ENCODE measurements around the gene HCN1. TPM values are rescaled to one million over a fixed set of nuclear protein-coding genes. Genes with fewer than 3 reads are reported as not detected.

Gene HCN1
- total and polyA plus RNA-seq, 2 of the 4 experiments (the other 2 are of a cell fraction), result not detected

DNA sequence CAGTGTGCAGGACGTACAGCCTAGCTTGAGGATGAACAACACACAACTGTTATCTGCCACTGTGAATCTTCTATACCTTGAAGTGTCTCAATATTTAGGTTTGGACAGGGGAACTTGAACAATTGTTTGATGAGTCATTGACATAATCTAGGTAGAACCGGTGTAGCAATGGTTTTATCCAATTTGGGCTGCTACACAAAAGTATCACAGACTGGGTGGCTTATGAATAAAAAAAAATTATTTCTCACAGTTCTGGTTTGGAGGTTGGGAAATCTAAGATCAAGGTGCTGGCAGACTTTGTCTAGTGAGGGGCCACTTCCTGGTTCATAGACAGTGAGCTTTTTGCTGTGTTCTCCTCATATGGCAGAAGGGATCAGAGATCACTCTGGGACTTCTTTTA is 359.7 kb downstream of the HCN1 start:
- no peak overlapping the region for H2BK5ac ChIP-seq (ENCODE audit: low read depth, low read length, poor library complexity, severe bottlenecking)

More for the DNA sequence above, 359.7 kb downstream of the HCN1 start:
- no peaks in the 10 kb centered on the region for H3K36me3 ChIP-seq (ENCODE audit: control insufficient read depth, insufficient read depth, low read length)
- H2BK15ac ChIP-seq (ENCODE audit: low read depth, low read length), result no peak overlapping the region
- H4K91ac ChIP-seq (ENCODE audit: insufficient read depth, low read depth, low read length), result no peak overlapping the region
- H3K14ac ChIP-seq (replicated peaks; ENCODE audit: low read depth, low read length), result no peak overlapping the region
- WGBS, 2 experiments (ENCODE audit: extremely low coverage in 2 of 2, insufficient read length in 1 of 2), result no CpG with 5 or more reads among the region's 2 CpGs
- no peak overlapping the region for H3K18ac ChIP-seq (ENCODE audit: low read depth, low read length)
- no peak overlapping the region for H2AK9ac ChIP-seq (replicated peaks; ENCODE audit: low read depth, low read length, poor library complexity)
- no peak overlapping the region for H3K4me2 ChIP-seq (ENCODE audit: low read depth, low read length)
- ATAC-seq (ENCODE audit: low read depth), result no peak
- H3K27me3 ChIP-seq (ENCODE audit: control insufficient read depth, insufficient read depth, low read length), result no peaks in the 10 kb centered on the region
- no peak for DNase-seq
- no peak overlapping the region for H3K23ac ChIP-seq (ENCODE audit: low read depth, low read length)
- intact Hi-C loops (cut with micrococcal nuclease) (no loop called here), dilution Hi-C loops (cut with HindIII; ENCODE audit: low sequenced_read_pairs, unreplicated experiment) (no loop called here), in situ Hi-C loops (cut with MboI; ENCODE audit: low sequenced_read_pairs) (no loop called here)
- TF ChIP-seq CEBPB (IDR thresholded peaks at IDR 0.05; ENCODE audit: low read depth, low read length) (no peak), MXI1 (IDR thresholded peaks at IDR 0.05; ENCODE audit: borderline replicate concordance, low read depth, low read length) (no peak), SMC3 (IDR thresholded peaks at IDR 0.05; ENCODE audit: low read depth, low read length) (no peak), MAZ (IDR thresholded peaks at IDR 0.05; ENCODE audit: borderline replicate concordance, low read depth, low read length) (no peak), USF2 (IDR thresholded peaks at IDR 0.05; ENCODE audit: low read depth, low read length) (no peak), POLR2A (IDR thresholded peaks at IDR 0.05; ENCODE audit: low read depth, low read length) (no peak), RCOR1 (IDR thresholded peaks at IDR 0.05; ENCODE audit: insufficient replicate concordance, low read length) (no peak), MAFK (IDR thresholded peaks at IDR 0.05; ENCODE audit: low read depth, low read length) (no peak), RFX5 (IDR thresholded peaks at IDR 0.05; ENCODE audit: low read depth, low read length) (no peak), FOS (IDR thresholded peaks at IDR 0.05; ENCODE audit: low read depth, low read length) (no peak), RAD21 (IDR thresholded peaks at IDR 0.05; ENCODE audit: low read length) (no peak), NFE2L2 (IDR thresholded peaks at IDR 0.05; ENCODE audit: low read depth, low read length) (no peak)
- TF ChIP-seq, protein P1, sequence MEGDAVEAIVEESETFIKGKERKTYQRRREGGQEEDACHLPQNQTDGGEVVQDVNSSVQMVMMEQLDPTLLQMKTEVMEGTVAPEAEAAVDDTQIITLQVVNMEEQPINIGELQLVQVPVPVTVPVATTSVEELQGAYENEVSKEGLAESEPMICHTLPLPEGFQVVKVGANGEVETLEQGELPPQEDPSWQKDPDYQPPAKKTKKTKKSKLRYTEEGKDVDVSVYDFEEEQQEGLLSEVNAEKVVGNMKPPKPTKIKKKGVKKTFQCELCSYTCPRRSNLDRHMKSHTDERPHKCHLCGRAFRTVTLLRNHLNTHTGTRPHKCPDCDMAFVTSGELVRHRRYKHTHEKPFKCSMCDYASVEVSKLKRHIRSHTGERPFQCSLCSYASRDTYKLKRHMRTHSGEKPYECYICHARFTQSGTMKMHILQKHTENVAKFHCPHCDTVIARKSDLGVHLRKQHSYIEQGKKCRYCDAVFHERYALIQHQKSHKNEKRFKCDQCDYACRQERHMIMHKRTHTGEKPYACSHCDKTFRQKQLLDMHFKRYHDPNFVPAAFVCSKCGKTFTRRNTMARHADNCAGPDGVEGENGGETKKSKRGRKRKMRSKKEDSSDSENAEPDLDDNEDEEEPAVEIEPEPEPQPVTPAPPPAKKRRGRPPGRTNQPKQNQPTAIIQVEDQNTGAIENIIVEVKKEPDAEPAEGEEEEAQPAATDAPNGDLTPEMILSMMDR (conservative IDR thresholded peaks at IDR 0.05; ENCODE audit: low read depth, low read length), result no peak
- no peaks in the 10 kb centered on the region for H3K4me1 ChIP-seq (ENCODE audit: control insufficient read depth, insufficient read depth, low read length)
- no peaks in the 10 kb centered on the region for H3K79me1 ChIP-seq (ENCODE audit: low read depth in 1 of 2, low read length in 2 of 2)
- H2BK120ac ChIP-seq (ENCODE audit: low read depth, low read length), result no peak overlapping the region
- H3K9me3 ChIP-seq (ENCODE audit: control insufficient read depth, insufficient read depth, low read length), result 0 out of 2 replicates have a peak, but pooled peaks cover 2% of the 10 kb centered on the region
- no peak overlapping the region for H2AFZ ChIP-seq (replicated peaks; ENCODE audit: low read length, poor library complexity)
- no peak overlapping the region for H4K8ac ChIP-seq (ENCODE audit: low read depth in 2 of 2, low read length in 2 of 2)
- no peak overlapping the region for H3K4me3 ChIP-seq (ENCODE audit: insufficient read depth, low read depth, low read length)
- no peaks in the 10 kb centered on the region for H4K20me1 ChIP-seq (ENCODE audit: insufficient read depth, low read length)
- H4K5ac ChIP-seq (ENCODE audit: low read depth, low read length), result no peak overlapping the region
- H2AK5ac ChIP-seq (ENCODE audit: low read depth, low read length), result no peak overlapping the region
- CTCF ChIA-PET, result no interaction called here
- H3K9ac ChIP-seq (ENCODE audit: low read depth, low read length), result no peak overlapping the region
- POLR2A ChIA-PET (ENCODE audit: unreplicated experiment), result no interaction called here
- H3K9me1 ChIP-seq (ENCODE audit: insufficient read depth, low read length), result no peaks in the 10 kb centered on the region
- H2BK20ac ChIP-seq (ENCODE audit: low read depth, low read length), result no peak overlapping the region
- no peak overlapping the region for H3K4ac ChIP-seq (ENCODE audit: low read depth, low read length)
- H3K56ac ChIP-seq (ENCODE audit: extremely low read depth, insufficient read depth, low read length), result no peak overlapping the region
- no TSS peak for BruUV-seq (replicated peaks)
- H3K27ac ChIP-seq (ENCODE audit: insufficient read depth, low read length), result no peak overlapping the region

Data from IMR-90 (cell line).